Nephron progenitor cell (in vitro differentiated cells): ENCODE measurements around the gene MMAB.

Experiments used
- DNase-seq: peaks from one replicate; pipeline ENCODE4 v3.0.0; 2021
- H3K27ac Mint-ChIP-seq: 2 replicates; pipeline ENCODE4 v1.8.0; 2021; ENCODE audit warnings: mild to moderate bottlenecking, moderate library complexity, mixed read lengths
- H3K27me3 Mint-ChIP-seq: 2 replicates; pipeline ENCODE4 v1.8.0; 2021; ENCODE audit warnings: mild to moderate bottlenecking, low read depth, mixed read lengths; ENCODE audit not compliant: poor library complexity
- H3K36me3 Mint-ChIP-seq: 2 replicates; pipeline ENCODE4 v1.8.0; 2021; ENCODE audit warnings: low read depth, mixed read lengths
- H3K4me1 Mint-ChIP-seq: 2 replicates; pipeline ENCODE4 v1.8.0; 2021; ENCODE audit warnings: mixed read lengths
- H3K4me3 Mint-ChIP-seq: 2 replicates; pipeline ENCODE4 v1.8.0; 2021; ENCODE audit warnings: mild to moderate bottlenecking, moderate library complexity, mixed read lengths
- H3K9me3 Mint-ChIP-seq: 2 replicates; pipeline ENCODE4 v1.8.0; 2021; ENCODE audit warnings: mild to moderate bottlenecking, moderate library complexity, mixed read lengths
- CTCF ChIP-seq: fragments of 200-600 bp; sonication (generic); IDR thresholded peaks from 2 replicates; pipeline ENCODE4 v1.5.0; 2021; ENCODE audit warnings: antibody characterized with exemption

The MMAB gene

GRCh38 chr12:109504068-109504467 lies 69.2 kb downstream of the MMAB start:
- H3K4me3 Mint-ChIP-seq: no peak overlapping the region
- no peak for TF ChIP-seq CTCF

More at GRCh38 chr12:109504068-109504467, 69.2 kb downstream of the MMAB start:
- H3K27ac Mint-ChIP-seq: peak overlapping the region; percentile 13
- H3K9me3 Mint-ChIP-seq: no peaks in the 10 kb centered on the region
- no peaks in the 10 kb centered on the region for H3K27me3 Mint-ChIP-seq
- DNase-seq: no peak
- H3K4me1 Mint-ChIP-seq: no peaks in the 10 kb centered on the region
- peaks cover 50% of the 10 kb centered on the region for H3K36me3 Mint-ChIP-seq
